HuH-7.5 (cell line): ENCODE measurements around the gene NUTM2E.
"Not testable (repeated sequence)": the region's sequence is repeated elsewhere in the genome, so short reads cannot be mapped to it uniquely, and the experiment has no call there.

Source experiments
- DNase-seq: peaks from one replicate; pipeline ENCODE4 v3.0.0; 2011; ENCODE audit warnings: low spot score

NUTM2E gene

GRCh38 chr10:79866903-79867551 lies 40.5 kb downstream of the NUTM2E start:
- DNase-seq = not testable (repeated sequence)

GRCh38 chr10:79868023-79868422 lies 41.5 kb downstream of the NUTM2E start:
- DNase-seq = not testable (repeated sequence)

- not testable (repeated sequence) for DNase-seq
Measured at GRCh38 chr10:79869439-79870097, 43.0 kb downstream of the NUTM2E start.

- DNase-seq = not testable (repeated sequence)
Measured at GRCh38 chr10:79871729-79872128, 45.2 kb downstream of the NUTM2E start.
